ENCODE data around the gene TCF25.

TCF25 gene

DNA sequence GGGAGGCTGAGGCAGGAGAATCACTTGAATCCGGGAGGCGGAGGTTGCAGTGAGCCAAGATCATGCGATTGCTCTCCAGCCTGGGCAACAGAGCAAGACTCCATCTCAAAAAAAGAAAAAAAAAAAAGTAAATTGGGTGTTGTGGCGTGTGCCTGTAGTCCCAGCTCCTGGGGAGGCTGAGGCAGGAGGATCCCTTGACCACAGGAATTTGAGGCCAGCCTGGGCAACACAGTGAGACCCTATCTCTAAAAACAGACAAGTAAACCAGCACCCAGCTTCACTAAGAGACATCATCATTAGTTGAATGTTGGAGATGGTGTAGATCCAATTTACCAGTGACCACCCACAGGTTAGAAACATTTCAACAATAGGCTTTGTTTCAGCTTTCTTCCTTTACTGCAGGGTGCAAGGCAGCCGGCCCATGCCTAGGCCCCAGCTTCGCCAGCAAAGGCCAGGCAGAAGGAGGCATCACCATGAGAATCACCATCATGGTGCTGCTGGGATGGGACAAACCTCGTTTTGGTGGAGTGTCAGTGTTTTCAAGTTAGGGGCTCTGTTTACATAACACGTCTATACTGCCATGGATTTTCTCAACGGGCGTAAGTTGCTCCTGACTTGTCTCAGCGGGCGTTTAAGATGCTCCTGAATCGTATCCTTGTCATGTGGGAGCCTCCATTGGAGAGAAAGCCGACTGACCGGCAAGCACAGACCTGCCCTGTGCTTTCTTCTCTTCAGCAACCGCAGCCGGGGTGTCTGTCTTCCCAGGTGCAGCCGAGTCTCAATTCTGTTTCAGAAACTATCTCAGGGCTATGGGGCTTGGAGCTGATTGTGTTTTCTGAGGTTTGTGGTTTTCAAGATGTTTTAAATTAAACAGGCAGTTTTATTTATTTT is 7.3 kb downstream of the TCF25 start:
- TF ChIP-seq, protein P1, sequence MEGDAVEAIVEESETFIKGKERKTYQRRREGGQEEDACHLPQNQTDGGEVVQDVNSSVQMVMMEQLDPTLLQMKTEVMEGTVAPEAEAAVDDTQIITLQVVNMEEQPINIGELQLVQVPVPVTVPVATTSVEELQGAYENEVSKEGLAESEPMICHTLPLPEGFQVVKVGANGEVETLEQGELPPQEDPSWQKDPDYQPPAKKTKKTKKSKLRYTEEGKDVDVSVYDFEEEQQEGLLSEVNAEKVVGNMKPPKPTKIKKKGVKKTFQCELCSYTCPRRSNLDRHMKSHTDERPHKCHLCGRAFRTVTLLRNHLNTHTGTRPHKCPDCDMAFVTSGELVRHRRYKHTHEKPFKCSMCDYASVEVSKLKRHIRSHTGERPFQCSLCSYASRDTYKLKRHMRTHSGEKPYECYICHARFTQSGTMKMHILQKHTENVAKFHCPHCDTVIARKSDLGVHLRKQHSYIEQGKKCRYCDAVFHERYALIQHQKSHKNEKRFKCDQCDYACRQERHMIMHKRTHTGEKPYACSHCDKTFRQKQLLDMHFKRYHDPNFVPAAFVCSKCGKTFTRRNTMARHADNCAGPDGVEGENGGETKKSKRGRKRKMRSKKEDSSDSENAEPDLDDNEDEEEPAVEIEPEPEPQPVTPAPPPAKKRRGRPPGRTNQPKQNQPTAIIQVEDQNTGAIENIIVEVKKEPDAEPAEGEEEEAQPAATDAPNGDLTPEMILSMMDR (conservative IDR thresholded peaks at IDR 0.05; ENCODE audit: low read depth), result no peak
- ChIA-PET POLR2A (ENCODE audit: low non-redundant PET) (interaction anchor here (0.6 kb wide), 1 partner anchor 575 kb away, joined by 3 read pairs; no protein-coding TSS in a partner anchor), CTCF (no interaction called here)
- DNase-seq (ENCODE audit: low spot score), result peak; percentile 78
- peak overlapping the region; percentile 80 for H3K27ac ChIP-seq

DNA sequence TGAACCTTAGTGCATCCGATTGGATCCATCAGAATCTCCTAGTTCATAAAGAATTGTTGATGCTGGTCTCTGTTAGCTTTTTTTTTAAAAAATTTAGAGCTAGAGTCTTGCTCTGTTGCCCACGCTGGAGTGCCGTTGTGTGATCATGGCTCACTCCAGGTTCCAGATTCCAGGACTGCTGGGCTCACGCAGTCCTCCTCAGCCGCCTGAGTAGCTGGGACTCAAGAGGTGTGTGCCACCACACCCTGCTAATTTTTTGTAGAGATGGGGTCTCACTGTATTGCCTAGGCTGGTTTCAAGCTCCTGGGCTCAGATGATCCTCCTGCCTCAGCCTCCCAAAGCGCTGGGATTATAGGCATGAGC is 8.0 kb downstream of the TCF25 start:
- DNase-seq (ENCODE audit: low spot score), result no peak
- POLR2A ChIA-PET (ENCODE audit: low non-redundant PET), result interaction anchor here (0.6 kb wide), 1 partner anchor 576 kb away, joined by 3 read pairs; no protein-coding TSS in a partner anchor
- TF ChIP-seq, protein P1 (conservative IDR thresholded peaks at IDR 0.05; ENCODE audit: low read depth), result no peak
- H3K27ac ChIP-seq, result peak overlapping the region; percentile 80
- CTCF ChIA-PET, result no interaction called here

DNA sequence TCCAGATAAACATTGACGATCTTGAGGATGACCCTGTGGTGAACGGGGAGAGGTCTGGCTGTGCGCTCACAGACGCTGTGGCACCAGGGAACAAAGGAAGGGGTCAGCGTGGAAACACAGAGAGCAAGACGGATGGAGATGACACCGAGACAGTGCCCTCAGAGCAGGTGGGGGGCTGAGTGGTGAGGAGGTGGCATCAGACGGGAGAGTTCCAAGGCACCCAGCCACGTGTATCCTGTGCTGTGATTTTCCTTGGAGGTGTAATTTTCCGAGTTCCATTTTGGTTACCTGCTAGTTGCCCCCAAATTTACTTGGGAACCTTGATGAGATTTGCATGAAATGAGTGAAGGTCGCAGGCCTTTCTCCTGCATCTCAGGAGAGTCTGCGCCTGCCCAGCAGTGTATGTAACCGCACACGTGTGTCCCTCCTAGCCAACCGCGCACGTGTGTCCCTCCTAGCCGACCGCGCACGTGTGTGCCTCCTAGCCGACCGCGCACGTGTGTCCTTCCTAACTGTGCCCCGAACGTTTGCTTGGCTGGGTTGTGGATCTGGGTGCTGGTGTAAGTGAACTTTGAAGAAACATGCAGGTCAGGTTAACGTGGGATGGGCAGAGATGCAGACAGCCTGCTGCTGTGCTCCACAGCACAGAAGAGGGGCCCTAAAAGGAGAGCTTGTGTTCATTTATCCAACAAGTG is 10.1 kb downstream of the TCF25 start:
- ChIA-PET CTCF (no interaction called here), POLR2A (ENCODE audit: low non-redundant PET) (no interaction called here)
- TF ChIP-seq, protein P1 (conservative IDR thresholded peaks at IDR 0.05; ENCODE audit: low read depth), result no peak
- DNase-seq (ENCODE audit: low spot score), result no peak
- peak overlapping the region; percentile 80; the same call in 1 of the 2 replicates for H3K27ac ChIP-seq

DNA sequence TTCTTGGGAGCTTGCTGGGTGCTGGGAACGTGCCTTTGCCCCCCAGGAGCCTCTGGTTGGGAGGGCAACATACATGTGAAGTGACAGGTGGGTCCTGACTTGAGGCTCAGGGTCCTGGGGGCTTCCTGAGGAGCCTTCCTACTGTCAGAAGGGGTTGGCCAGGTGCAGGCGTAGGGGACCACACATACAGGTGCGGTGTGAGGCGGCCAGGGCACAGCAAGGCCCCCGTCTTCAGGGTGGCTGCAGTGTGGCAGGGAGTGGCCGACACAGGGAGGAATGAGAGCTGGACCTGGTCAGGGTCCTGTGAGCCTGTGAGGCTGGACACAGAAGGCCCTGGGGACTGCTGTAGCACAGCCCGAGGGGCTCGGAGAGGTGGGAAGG is 10.6 kb downstream of the TCF25 start:
- peak overlapping the region; percentile 9; the same call in 1 of the 2 replicates for H3K27ac ChIP-seq
- no peak for DNase-seq (ENCODE audit: low spot score)
- ChIA-PET CTCF (no interaction called here), POLR2A (ENCODE audit: low non-redundant PET) (no interaction called here)
- TF ChIP-seq, protein P1 (conservative IDR thresholded peaks at IDR 0.05; ENCODE audit: low read depth), result no peak

DNA sequence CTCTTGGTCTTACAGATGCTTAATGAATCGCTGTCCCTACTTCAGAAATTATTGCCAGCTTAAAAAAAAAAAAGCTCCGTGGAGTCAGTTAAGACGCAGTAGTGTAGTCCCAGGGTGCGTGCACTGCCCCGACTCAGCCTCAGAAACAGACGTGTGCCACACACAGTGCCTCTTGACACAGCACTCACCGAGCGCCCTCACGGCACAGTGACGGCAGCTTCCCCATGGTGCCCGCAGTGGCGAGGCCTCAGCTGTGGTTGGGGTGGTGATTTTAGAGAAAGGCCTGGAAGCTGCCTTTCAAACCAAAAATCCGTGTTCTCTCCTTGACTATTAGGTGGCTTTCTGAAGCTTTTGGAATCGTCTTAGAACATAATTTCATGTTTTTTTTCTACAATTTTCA is 13.9 kb downstream of the TCF25 start:
- no peak overlapping the region for H3K27ac ChIP-seq
- ChIA-PET POLR2A (ENCODE audit: low non-redundant PET) (no interaction called here), CTCF (no interaction called here)
- TF ChIP-seq, protein P1 (conservative IDR thresholded peaks at IDR 0.05; ENCODE audit: low read depth), result no peak
- DNase-seq (ENCODE audit: low spot score), result no peak

DNA sequence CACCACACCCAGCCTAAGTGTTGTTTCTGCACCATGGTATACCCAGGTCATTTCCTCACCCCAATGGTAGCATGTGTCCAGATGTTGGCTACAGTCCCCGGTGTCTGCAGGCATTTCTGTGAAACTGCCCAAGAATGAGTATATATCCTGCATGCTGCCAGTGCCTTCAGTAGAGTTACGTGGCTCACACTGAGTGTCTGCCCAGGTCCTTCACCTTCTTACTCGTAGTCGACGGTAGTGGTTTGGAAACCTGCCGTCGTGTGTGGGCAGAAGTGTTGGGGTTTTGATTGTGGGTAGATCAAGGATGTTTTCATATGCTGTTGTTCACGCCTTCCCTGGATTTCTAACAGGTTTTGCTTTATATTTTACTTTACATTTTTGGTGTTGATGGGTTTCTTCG is 16.8 kb downstream of the TCF25 start:
- POLR2A ChIA-PET (ENCODE audit: low non-redundant PET), result no interaction called here
- TF ChIP-seq, protein P1 (conservative IDR thresholded peaks at IDR 0.05; ENCODE audit: low read depth), result no peak
- H3K27ac ChIP-seq, result peak overlapping the region; percentile 9; the same call in 1 of the 2 replicates
- CTCF ChIA-PET, result no interaction called here
- DNase-seq (ENCODE audit: low spot score), result no peak
